ENCODE data around the gene ANKRD22.

DNA sequence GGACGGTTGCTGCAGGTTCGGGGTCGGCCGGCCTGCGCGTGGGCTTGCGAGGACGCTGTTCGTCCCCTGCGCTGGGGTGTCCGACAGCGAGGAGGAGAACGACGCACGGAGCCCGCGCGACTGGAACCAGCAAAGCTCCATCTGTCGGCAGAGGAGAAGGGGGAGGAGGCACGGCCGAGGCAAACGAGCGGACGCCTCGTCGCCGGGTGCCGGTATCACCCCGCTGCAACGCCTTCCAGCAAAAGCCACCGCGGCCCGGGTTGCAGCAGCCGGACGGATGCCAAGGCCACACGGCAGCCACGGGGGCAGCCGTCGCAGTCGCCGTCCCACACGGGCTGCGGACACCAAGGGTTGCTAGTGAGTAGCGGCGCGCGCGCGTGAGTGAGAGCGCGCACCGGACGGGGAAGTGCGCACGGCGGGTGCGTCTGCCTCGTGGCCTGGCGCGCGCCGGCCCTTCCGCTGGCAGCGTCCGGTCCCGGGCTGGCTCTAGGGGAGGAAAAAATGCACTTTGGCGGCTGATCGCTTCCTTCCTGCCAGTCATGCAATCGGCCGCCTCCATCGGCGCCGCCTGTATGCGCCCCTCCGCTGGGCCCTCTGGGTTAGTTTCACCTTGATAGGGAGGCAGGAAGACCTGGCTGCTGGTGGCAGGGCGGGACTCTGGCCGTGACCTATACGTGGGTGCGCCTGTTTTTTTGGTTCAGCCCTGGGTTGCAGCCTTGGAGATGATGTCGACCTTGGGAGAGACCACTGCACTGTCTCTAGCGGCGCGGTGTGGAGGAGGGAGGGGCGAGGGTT, 28.8 kb upstream of the ANKRD22 start:
- TF ChIP-seq, protein P1, sequence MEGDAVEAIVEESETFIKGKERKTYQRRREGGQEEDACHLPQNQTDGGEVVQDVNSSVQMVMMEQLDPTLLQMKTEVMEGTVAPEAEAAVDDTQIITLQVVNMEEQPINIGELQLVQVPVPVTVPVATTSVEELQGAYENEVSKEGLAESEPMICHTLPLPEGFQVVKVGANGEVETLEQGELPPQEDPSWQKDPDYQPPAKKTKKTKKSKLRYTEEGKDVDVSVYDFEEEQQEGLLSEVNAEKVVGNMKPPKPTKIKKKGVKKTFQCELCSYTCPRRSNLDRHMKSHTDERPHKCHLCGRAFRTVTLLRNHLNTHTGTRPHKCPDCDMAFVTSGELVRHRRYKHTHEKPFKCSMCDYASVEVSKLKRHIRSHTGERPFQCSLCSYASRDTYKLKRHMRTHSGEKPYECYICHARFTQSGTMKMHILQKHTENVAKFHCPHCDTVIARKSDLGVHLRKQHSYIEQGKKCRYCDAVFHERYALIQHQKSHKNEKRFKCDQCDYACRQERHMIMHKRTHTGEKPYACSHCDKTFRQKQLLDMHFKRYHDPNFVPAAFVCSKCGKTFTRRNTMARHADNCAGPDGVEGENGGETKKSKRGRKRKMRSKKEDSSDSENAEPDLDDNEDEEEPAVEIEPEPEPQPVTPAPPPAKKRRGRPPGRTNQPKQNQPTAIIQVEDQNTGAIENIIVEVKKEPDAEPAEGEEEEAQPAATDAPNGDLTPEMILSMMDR (IDR thresholded peaks at IDR 0.05 in 2 of 3, conservative IDR thresholded peaks at IDR 0.05 in 1 of 3; ENCODE audit: control insufficient read depth in 2 of 3, extremely low read depth in 1 of 3, insufficient read depth in 1 of 3, low read depth in 3 of 3, low read length in 3 of 3) = peak in 2 of 3 experiments; percentile 22 to 23; a peak in 3 of 6 replicates
- no peak; the same call in 1 of the 2 replicates for TF ChIP-seq ZNF384 (IDR thresholded peaks at IDR 0.05; ENCODE audit: borderline replicate concordance, low read depth, low read length)
- no peak for TF ChIP-seq TCF7 (IDR thresholded peaks at IDR 0.05; ENCODE audit: borderline replicate concordance)
- TF ChIP-seq, protein P2, sequence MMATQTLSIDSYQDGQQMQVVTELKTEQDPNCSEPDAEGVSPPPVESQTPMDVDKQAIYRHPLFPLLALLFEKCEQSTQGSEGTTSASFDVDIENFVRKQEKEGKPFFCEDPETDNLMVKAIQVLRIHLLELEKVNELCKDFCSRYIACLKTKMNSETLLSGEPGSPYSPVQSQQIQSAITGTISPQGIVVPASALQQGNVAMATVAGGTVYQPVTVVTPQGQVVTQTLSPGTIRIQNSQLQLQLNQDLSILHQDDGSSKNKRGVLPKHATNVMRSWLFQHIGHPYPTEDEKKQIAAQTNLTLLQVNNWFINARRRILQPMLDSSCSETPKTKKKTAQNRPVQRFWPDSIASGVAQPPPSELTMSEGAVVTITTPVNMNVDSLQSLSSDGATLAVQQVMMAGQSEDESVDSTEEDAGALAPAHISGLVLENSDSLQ (IDR thresholded peaks at IDR 0.05) = peak; percentile 87
- 0 out of 2 replicates have a peak, but pooled peaks have one; percentile 76 for TF ChIP-seq CBX5 (IDR thresholded peaks at IDR 0.05; ENCODE audit: low read depth)
- TF ChIP-seq SIN3A (IDR thresholded peaks at IDR 0.05; ENCODE audit: low read depth, low read length) = peak; percentile 59
- TF ChIP-seq SREBF1 (IDR thresholded peaks at IDR 0.05; ENCODE audit: low read length) = no peak
- TF ChIP-seq, protein P3, sequence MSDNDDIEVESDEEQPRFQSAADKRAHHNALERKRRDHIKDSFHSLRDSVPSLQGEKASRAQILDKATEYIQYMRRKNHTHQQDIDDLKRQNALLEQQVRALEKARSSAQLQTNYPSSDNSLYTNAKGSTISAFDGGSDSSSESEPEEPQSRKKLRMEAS (IDR thresholded peaks at IDR 0.05; ENCODE audit: low read depth, low read length) = peak; percentile 86
- TF ChIP-seq, protein P4, sequence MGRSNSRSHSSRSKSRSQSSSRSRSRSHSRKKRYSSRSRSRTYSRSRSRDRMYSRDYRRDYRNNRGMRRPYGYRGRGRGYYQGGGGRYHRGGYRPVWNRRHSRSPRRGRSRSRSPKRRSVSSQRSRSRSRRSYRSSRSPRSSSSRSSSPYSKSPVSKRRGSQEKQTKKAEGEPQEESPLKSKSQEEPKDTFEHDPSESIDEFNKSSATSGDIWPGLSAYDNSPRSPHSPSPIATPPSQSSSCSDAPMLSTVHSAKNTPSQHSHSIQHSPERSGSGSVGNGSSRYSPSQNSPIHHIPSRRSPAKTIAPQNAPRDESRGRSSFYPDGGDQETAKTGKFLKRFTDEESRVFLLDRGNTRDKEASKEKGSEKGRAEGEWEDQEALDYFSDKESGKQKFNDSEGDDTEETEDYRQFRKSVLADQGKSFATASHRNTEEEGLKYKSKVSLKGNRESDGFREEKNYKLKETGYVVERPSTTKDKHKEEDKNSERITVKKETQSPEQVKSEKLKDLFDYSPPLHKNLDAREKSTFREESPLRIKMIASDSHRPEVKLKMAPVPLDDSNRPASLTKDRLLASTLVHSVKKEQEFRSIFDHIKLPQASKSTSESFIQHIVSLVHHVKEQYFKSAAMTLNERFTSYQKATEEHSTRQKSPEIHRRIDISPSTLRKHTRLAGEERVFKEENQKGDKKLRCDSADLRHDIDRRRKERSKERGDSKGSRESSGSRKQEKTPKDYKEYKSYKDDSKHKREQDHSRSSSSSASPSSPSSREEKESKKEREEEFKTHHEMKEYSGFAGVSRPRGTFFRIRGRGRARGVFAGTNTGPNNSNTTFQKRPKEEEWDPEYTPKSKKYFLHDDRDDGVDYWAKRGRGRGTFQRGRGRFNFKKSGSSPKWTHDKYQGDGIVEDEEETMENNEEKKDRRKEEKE (IDR thresholded peaks at IDR 0.05) = 0 out of 2 replicates have a peak, but pooled peaks have one; percentile 10
- no peak for TF ChIP-seq PAX8 (IDR thresholded peaks at IDR 0.05)

Measured in GM12878 (cell line).